ENCODE results near the gene PCMT1. TPM values are rescaled to one million over a fixed set of nuclear protein-coding genes. Genes with fewer than 3 reads are reported as not detected.

PCMT1 gene
- polyA plus RNA-seq, 1 donor (not counting 4 experiments of a cell fraction or from before 2014, with no cell fraction given): 167 TPM

DNA sequence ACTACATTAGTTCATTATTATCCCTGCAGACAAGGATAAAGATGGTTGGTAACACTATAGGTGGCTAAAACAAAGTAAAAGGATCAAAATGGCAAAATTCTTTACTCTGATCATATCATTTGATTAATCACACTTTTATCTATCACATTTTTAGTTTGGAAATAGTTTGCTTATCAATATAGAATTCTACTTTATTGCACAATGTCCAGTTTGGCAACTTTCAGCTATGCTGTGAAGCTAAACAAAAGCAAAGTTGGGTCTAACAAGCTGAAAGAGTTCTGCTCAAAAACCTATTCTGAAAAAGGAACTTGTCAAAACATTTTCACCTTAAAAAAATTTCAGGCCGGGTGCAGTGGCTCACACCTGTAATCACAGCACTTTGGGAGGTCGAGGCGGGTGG, 23.8 kb upstream of the PCMT1 start:
- Histone ChIP-seq H2AFZ (ENCODE audit: control insufficient read depth, low read length) (no peak overlapping the region), H4K20me1 (ENCODE audit: control insufficient read depth, extremely low read depth, insufficient read depth, low read length) (no peaks in the 10 kb centered on the region), H3K9me1 (ENCODE audit: control insufficient read depth, extremely low read depth, insufficient read depth, low read length) (no peaks in the 10 kb centered on the region), H3K27ac (ENCODE audit: control insufficient read depth, insufficient read depth, low read length) (no peak overlapping the region), H3K4me3 (ENCODE audit: control insufficient read depth in 2 of 3, extremely low read depth in 1 of 3, insufficient read depth in 2 of 3, low read depth in 1 of 3, low read length in 3 of 3) (no peak overlapping the region), H3K27me3 (ENCODE audit: control insufficient read depth, extremely low read depth, insufficient read depth, low read length) (no peaks in the 10 kb centered on the region), H3K79me2 (ENCODE audit: control insufficient read depth, insufficient read depth, low read length) (no peaks in the 10 kb centered on the region), H3K4me1 (ENCODE audit: control insufficient read depth, extremely low read depth, insufficient read depth, low read length) (no peaks in the 10 kb centered on the region), H3K36me3 (ENCODE audit: control insufficient read depth in 2 of 2, extremely low read depth in 1 of 2, insufficient read depth in 2 of 2, low read length in 2 of 2) (peaks cover 11 to 18% of the 10 kb centered on the region in 2 experiments), H3K4me2 (ENCODE audit: control insufficient read depth, extremely low read depth, insufficient read depth, low read depth, low read length) (no peak overlapping the region), H3K9me3 (ENCODE audit: control insufficient read depth, low read depth, low read length) (no peaks in the 10 kb centered on the region), H3K9ac (ENCODE audit: control insufficient read depth, extremely low read depth, insufficient read depth, low read length) (no peak overlapping the region)
- no peak for DNase-seq (ENCODE audit: low read depth, low spot score)
- FAIRE-seq: no peak
- TF ChIP-seq EZH2 (IDR thresholded peaks at IDR 0.05; ENCODE audit: low read length): no peak
- TF ChIP-seq, protein P1, sequence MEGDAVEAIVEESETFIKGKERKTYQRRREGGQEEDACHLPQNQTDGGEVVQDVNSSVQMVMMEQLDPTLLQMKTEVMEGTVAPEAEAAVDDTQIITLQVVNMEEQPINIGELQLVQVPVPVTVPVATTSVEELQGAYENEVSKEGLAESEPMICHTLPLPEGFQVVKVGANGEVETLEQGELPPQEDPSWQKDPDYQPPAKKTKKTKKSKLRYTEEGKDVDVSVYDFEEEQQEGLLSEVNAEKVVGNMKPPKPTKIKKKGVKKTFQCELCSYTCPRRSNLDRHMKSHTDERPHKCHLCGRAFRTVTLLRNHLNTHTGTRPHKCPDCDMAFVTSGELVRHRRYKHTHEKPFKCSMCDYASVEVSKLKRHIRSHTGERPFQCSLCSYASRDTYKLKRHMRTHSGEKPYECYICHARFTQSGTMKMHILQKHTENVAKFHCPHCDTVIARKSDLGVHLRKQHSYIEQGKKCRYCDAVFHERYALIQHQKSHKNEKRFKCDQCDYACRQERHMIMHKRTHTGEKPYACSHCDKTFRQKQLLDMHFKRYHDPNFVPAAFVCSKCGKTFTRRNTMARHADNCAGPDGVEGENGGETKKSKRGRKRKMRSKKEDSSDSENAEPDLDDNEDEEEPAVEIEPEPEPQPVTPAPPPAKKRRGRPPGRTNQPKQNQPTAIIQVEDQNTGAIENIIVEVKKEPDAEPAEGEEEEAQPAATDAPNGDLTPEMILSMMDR (optimal IDR thresholded peaks at IDR 0.05 in 1 of 3, IDR thresholded peaks at IDR 0.05 in 1 of 3, conservative IDR thresholded peaks at IDR 0.05 in 1 of 3; ENCODE audit: extremely low read depth in 1 of 3, insufficient read depth in 2 of 3, low read length in 3 of 3): no peak
- dilution Hi-C loops (cut with MboI; ENCODE audit: extremely low pct_ligation_motif_present, low sequenced_read_pairs): no loop called here

DNA sequence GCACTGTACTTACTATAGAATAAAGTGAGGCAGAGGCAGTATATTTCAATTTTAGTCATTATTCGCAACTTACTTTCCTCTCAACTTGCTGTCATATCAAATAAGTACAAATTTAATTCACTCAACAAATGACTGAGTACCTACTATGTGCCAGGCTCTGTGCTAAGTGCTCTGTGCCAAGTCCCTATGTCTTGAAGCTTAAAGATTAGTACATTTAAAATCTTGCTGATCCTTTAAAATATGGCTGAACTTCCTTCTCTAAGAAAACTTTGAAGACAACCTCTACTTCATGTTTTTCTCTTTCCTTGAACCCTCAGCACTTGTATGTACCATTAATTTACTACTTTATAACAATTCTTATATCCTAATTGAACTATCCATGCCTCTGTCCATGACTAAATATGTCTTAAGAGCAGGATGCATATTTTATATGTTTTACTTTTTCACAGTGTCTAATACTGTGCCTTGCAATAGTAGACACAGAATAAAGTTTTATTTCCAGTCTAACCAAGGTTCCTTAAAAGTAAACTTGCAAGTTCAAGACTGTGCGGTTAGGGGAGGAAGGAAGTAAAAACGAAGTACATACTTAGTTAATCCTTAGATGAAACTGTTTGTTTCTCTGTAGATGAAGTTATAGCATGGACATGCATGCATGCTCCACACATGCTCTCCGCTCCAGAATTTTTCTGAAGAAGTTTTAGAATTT, 21.6 kb upstream of the PCMT1 start:
- Histone ChIP-seq H3K79me2 (ENCODE audit: control insufficient read depth, insufficient read depth, low read length) (no peaks in the 10 kb centered on the region), H3K27ac (ENCODE audit: control insufficient read depth, insufficient read depth, low read length) (no peak overlapping the region), H3K9me3 (ENCODE audit: control insufficient read depth, low read depth, low read length) (no peaks in the 10 kb centered on the region), H3K36me3 (ENCODE audit: control insufficient read depth in 2 of 2, extremely low read depth in 1 of 2, insufficient read depth in 2 of 2, low read length in 2 of 2) (peaks cover 13 to 18% of the 10 kb centered on the region in 2 experiments), H3K9ac (ENCODE audit: control insufficient read depth, extremely low read depth, insufficient read depth, low read length) (no peak overlapping the region), H2AFZ (ENCODE audit: control insufficient read depth, low read length) (no peak overlapping the region), H3K9me1 (ENCODE audit: control insufficient read depth, extremely low read depth, insufficient read depth, low read length) (no peaks in the 10 kb centered on the region), H3K4me2 (ENCODE audit: control insufficient read depth, extremely low read depth, insufficient read depth, low read depth, low read length) (no peak overlapping the region), H4K20me1 (ENCODE audit: control insufficient read depth, extremely low read depth, insufficient read depth, low read length) (no peaks in the 10 kb centered on the region), H3K4me3 (ENCODE audit: control insufficient read depth in 2 of 3, extremely low read depth in 1 of 3, insufficient read depth in 2 of 3, low read depth in 1 of 3, low read length in 3 of 3) (no peak overlapping the region), H3K4me1 (ENCODE audit: control insufficient read depth, extremely low read depth, insufficient read depth, low read length) (no peaks in the 10 kb centered on the region), H3K27me3 (ENCODE audit: control insufficient read depth, extremely low read depth, insufficient read depth, low read length) (no peaks in the 10 kb centered on the region)
- DNase-seq (ENCODE audit: low read depth, low spot score) (no peak), FAIRE-seq (no peak)
- no peak for TF ChIP-seq EZH2 (IDR thresholded peaks at IDR 0.05; ENCODE audit: low read length)
- TF ChIP-seq, protein P1 (optimal IDR thresholded peaks at IDR 0.05 in 1 of 3, IDR thresholded peaks at IDR 0.05 in 1 of 3, conservative IDR thresholded peaks at IDR 0.05 in 1 of 3; ENCODE audit: extremely low read depth in 1 of 3, insufficient read depth in 2 of 3, low read length in 3 of 3): no peak
- dilution Hi-C loops (cut with MboI; ENCODE audit: extremely low pct_ligation_motif_present, low sequenced_read_pairs): no loop called here
